ENCODE measurements around the gene LRRIQ4.

The LRRIQ4 gene

DNA sequence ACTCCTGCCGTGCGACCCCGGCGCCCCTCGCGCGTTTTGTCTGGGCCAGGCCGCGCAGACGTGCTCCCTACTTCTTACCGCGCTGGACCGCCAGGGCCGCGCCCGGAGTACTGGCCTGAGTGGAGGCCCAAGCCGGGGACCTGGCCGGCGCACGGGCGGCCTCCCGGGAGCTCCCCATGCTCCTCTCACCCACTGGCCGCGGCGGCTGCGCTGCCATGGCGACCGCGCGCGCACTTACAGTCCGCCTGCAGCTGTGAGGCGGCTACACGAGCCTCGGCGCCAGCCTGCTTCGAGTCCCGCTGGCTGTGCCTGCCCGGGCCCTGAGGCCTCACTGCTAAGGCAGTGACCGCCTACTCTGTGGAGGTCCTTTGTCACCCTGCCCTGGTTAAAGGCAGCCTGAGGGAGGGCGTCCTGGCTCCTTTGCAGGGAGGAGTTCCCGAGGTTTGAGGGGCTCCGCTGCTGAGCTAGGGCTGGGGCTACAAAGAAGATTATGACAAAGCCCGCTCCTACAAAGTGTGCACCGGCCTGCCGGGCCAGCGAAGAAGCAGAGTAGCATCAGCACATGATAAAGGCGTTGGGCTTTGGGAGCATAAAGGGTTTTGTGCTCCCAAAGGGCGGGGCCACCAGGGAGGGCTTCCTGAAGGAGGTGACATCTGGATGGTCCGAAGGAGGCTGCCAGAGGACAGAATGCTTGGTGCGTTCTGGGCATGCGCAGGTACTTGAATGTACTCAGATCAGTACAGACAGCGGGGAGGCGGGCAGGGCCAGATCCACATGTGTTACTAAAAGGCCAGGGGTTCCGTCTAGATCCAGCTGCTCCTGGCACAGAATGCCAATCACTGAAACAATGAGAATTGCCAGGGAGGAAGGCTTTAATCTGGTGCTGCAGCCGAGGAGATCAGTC is at the start of gene LRRIQ4, which contains the start of gene LRRC34:
TSS of gene LRRIQ4 (plus strand) at position 539 of the 904 bp plus-strand sequence. CDS start 9,052 bp downstream, outside the sequence.
TSS of gene LRRC34 (minus strand) at position 573 of the 904 bp plus-strand sequence. CDS start at position 217, 356 bp downstream.
- Histone ChIP-seq H3K27ac (peak within 1 kb of the TSS; percentile 64 to 82), H3K4me3 (peak within 1 kb of the TSS; percentile 82)
- DNase-seq (ENCODE audit: low spot score), result peak; percentile 81
- TF ChIP-seq, protein P1, sequence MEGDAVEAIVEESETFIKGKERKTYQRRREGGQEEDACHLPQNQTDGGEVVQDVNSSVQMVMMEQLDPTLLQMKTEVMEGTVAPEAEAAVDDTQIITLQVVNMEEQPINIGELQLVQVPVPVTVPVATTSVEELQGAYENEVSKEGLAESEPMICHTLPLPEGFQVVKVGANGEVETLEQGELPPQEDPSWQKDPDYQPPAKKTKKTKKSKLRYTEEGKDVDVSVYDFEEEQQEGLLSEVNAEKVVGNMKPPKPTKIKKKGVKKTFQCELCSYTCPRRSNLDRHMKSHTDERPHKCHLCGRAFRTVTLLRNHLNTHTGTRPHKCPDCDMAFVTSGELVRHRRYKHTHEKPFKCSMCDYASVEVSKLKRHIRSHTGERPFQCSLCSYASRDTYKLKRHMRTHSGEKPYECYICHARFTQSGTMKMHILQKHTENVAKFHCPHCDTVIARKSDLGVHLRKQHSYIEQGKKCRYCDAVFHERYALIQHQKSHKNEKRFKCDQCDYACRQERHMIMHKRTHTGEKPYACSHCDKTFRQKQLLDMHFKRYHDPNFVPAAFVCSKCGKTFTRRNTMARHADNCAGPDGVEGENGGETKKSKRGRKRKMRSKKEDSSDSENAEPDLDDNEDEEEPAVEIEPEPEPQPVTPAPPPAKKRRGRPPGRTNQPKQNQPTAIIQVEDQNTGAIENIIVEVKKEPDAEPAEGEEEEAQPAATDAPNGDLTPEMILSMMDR (IDR thresholded peaks at IDR 0.05), result no peak

DNA sequence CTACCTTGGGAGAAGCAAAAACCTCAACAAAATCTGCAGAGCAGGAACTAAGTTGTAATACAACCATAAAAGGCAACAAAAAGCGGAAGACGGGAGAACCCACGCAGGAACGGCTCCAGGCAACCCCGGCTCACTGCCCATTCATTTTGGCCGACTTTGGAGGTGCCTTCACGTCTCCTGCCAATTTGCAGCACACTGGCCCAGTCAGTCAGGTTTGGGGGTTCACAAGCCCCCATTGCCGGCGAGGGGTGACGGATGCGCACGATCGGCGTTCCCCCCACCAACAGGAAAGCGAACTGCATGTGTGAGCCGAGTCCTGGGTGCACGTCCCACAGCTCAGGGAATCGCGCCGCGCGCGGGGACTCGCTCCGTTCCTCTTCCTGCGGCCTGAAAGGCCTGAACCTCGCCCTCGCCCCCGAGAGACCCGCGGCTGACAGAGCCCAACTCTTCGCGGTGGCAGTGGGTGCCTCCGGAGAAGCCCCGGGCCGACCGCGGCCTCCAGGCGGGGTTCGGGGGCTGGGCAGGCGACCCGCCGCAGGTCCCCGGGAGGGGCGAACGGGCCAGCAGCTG is 48.3 kb upstream of the LRRIQ4 start:
- TF ChIP-seq, protein P1 (IDR thresholded peaks at IDR 0.05), result no peak
- DNase-seq (ENCODE audit: low spot score), result peak; percentile 88
- peak overlapping the region; percentile 81 for H3K4me3 ChIP-seq
- peak overlapping the region; percentile 96 to 97 for H3K27ac ChIP-seq

DNA sequence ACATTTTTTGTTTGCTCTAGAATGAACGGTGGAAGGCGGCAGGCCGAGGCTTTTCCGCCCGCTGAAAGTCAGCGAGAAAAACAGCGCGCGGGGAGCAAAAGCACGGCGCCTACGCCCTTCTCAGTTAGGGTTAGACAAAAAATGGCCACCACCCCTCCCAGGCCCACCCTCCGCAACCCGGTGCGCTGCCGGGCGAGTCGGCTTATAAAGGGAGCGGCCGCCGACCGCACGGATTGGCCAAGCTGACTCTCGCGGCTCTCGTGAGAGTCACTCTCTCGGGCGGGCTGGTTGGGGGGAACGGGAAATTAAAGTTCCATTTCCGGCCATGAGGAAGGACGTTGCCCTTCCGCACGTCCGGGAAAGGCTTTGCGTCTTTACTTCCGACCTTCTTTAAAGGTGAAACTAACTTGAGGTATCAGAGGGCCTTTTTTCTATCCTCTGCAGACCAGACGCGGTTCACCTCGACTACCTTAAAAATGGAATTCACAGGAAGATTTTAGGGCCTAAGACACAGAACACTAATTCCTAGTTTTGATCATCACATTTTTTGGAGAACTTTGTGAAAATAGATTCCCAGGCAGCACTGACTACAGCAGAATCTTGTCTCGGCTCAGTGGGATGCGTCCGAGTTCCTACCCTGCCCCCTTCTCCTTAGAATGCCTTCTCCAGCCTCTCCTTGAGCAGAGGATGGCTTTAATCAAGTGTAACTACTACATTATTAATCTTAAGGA is 47.6 kb upstream of the LRRIQ4 start, which contains the start of gene TERC:
TSS of gene TERC (minus strand) at position 179 of the 731 bp plus-strand sequence.
- TF ChIP-seq, protein P1 (IDR thresholded peaks at IDR 0.05), result no peak

DNA sequence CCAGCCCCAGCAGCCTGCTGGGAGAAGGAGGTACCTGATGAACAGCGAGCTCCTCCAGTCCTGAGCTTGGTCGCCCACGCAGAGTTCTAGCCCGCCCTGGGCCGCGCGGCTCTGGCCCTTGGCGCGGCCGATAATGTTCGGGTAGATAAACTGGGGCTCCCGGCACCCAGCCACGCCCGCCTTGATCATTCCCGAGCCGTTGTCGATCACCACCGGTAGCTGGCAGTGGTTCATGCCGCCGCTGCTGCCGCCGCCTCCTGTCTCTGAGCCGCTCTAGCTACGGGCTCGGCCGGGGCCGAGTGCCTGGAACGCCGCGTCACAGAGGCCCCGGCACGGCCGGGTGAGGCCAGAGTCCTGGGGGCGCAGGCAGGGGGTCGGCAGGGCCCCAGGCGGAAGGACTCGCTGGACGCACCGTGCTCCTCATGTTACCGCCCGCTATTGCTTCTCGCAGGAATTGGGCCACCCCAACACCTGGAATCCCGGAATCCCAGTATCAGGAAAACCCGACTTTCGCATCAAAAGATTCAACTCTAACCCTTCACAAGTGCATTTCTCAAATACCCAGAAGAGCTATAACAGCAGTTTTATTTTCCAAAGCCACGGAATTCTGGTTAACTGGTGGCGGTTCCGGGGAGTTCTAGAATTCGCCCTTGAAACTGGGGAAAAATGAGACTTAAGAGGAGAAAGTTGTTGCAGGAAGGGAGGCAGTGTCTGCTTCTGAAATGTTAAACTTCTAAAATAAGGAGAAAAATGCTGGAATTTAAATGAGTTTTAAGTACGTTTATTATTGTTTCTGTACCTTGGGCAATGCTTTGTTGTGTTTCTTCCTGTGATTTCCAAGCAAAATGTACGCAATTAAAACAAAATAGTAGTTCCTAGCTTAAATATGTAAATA is 43.1 kb upstream of the LRRIQ4 start, which contains the start of gene ACTRT3:
TSS of gene ACTRT3 (minus strand) at position 275 of the 895 bp plus-strand sequence. CDS start at position 234, 41 bp downstream.
- peak; percentile 77 for DNase-seq (ENCODE audit: low spot score)
- Histone ChIP-seq H3K27ac (peak within 1 kb of the TSS; percentile 78 to 93), H3K4me3 (peak within 1 kb of the TSS; percentile 78)
- TF ChIP-seq, protein P1 (IDR thresholded peaks at IDR 0.05), result no peak

More for the DNA sequence above, 47.6 kb upstream of the LRRIQ4 start, which contains the start of gene TERC:
- H3K27ac ChIP-seq, result peak within 1 kb of the TSS; percentile 96 to 97
- peak within 1 kb of the TSS; percentile 81 for H3K4me3 ChIP-seq
- DNase-seq (ENCODE audit: low spot score), result peak; percentile 97

DNA sequence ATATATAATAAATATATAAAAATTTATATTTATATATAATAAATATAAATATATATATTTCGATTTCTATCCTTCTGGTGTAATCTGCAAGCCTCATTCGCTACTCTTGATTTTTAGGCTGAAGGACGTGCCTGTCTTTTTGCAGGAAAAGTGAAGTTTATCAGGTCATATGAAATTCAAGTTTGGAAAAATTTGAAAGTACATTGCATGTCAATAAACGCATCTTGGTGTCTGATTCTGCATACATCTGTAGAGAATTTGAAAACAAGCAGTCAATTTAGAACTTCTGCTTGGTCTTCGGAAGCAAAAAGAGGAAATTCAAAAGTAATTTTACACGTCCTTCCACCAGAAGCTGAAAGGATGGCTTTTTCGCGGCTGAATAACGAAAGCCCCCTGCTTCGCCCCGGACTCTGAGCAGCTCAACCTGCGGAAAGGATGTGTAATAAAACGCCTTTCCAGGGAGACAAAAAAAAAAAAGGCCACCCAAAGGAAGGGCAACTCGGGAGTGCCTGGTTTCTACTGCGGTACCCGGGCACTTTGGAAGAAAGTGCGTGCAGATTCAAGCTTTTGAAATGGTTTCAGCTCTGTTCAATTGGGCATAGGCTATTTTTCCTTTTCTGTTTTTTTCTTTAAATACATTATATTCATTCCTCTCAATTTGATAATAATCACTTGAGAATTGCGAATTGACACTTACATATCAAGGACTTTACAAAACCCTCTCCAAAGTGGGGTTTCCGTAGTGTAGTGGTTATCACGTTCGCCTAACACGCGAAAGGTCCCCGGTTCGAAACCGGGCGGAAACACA is 41.0 kb upstream of the LRRIQ4 start:
- DNase-seq (ENCODE audit: low spot score), result no peak
- peak overlapping the region; percentile 96 for H3K4me3 ChIP-seq
- H3K27ac ChIP-seq, result peak overlapping the region; percentile 86 to 97
- TF ChIP-seq, protein P1 (IDR thresholded peaks at IDR 0.05), result no peak

Measured in coronary artery (tissue), 2 donors.